Kidney epithelial cell (primary cell): ENCODE data around the gene FILIP1. TPM values are rescaled to one million over a fixed set of nuclear protein-coding genes. Genes with fewer than 3 reads are reported as not detected.

Experiments used
- DNase-seq: peaks from one replicate; pipeline ENCODE4 v3.0.0-alpha.2; 2010; ENCODE audit warnings: low read depth
- H3K27me3 ChIP-seq: 2 replicates; pipeline ENCODE4 v1.6.0; 2011; ENCODE audit warnings: low read length; ENCODE audit not compliant: control insufficient read depth, insufficient read depth
- H3K36me3 ChIP-seq: 2 replicates; pipeline ENCODE4 v1.5.1; 2011; ENCODE audit warnings: low read length; ENCODE audit not compliant: control insufficient read depth, insufficient read depth
- H3K4me3 ChIP-seq: 2 replicates; pipeline ENCODE4 v1.5.1; 2011; ENCODE audit warnings: low read depth, mild to moderate bottlenecking, control low read depth, low read length
- total RNA-seq: library from RNA; depleted of rRNA; stranded (reverse); fragments of >200 nt; gene quantifications from 2 replicates; pipeline ENCODE4 v1.2.3, GENCODE V29; 2015
- TF ChIP-seq, protein P1 (sequence below): IDR thresholded peaks from 2 replicates; pipeline ENCODE4 v1.5.1; 2011; ENCODE audit warnings: mild to moderate bottlenecking, moderate library complexity, low read length, control low read depth, inconsistent platforms; ENCODE audit not compliant: insufficient read depth, poor library complexity, severe bottlenecking

The FILIP1 gene
- total RNA-seq, 1 donor from 2014 or later, result 0.04 TPM

DNA sequence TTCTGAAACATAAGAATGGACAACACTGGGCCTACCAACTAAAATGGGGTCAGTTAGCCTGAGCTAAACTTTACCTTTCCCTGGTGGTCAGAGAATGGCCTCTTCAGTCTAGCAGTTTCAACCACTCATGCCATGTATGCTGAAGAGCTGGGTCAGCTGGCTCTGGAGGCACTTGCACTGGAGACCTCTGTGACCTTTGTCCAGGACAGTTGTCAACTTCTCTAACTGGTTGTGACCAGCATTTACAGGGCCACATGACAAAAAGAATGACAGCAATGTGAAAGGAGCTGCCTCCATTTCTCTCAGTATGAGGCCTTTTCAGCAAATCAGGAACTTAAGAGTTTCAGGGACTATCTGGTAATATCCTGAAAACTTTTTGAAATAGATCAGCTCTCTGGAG, 149.1 kb downstream of the FILIP1 start:
- Histone ChIP-seq H3K4me3 (no peak overlapping the region), H3K36me3 (no peaks in the 10 kb centered on the region), H3K27me3 (no peaks in the 10 kb centered on the region)
- TF ChIP-seq, protein P1, sequence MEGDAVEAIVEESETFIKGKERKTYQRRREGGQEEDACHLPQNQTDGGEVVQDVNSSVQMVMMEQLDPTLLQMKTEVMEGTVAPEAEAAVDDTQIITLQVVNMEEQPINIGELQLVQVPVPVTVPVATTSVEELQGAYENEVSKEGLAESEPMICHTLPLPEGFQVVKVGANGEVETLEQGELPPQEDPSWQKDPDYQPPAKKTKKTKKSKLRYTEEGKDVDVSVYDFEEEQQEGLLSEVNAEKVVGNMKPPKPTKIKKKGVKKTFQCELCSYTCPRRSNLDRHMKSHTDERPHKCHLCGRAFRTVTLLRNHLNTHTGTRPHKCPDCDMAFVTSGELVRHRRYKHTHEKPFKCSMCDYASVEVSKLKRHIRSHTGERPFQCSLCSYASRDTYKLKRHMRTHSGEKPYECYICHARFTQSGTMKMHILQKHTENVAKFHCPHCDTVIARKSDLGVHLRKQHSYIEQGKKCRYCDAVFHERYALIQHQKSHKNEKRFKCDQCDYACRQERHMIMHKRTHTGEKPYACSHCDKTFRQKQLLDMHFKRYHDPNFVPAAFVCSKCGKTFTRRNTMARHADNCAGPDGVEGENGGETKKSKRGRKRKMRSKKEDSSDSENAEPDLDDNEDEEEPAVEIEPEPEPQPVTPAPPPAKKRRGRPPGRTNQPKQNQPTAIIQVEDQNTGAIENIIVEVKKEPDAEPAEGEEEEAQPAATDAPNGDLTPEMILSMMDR, result no peak
- no peak for DNase-seq

GRCh38 chr6:75344021-75344420, 149.6 kb downstream of the FILIP1 start:
- Histone ChIP-seq H3K4me3 (no peak overlapping the region), H3K27me3 (no peaks in the 10 kb centered on the region), H3K36me3 (no peaks in the 10 kb centered on the region)
- TF ChIP-seq, protein P1, result no peak
- DNase-seq, result no peak

DNA sequence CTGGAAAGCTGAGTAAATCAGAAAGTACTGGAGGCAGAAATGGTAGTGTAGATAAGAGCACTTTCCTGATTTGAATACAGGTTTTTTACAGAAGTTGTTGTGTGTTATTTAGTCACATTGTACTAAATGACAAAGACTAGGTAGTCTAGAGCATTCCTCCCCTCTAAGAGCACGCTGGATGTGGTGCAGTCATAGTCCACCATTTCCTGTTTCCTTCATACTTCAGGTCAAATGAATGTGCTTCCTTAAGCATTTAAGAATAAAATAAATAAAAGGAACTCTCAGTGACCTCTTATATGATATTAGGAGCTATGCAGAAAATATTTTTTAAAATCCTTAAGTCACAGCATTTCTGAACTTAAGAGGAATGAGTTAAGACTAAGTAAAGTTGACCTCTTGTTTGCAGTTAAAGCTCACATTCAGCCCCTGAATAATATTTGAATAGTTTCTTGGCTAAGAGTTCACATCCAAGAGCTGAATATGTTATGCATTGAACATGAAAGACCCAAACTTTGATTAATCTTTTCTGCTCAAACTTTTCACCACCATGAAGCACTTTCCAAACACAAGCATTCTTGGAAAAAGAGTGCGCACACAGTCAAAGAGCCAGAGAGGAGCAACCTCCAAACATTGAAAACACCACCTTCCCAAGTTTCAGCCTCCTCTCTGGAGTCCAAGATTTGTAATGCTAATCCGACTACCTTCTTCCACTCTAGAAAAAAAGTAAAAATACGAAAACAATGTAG, 155.6 kb downstream of the FILIP1 start:
- DNase-seq, result no peak
- Histone ChIP-seq H3K36me3 (no peaks in the 10 kb centered on the region), H3K27me3 (no peaks in the 10 kb centered on the region), H3K4me3 (no peak overlapping the region)
- TF ChIP-seq, protein P1, result no peak

DNA sequence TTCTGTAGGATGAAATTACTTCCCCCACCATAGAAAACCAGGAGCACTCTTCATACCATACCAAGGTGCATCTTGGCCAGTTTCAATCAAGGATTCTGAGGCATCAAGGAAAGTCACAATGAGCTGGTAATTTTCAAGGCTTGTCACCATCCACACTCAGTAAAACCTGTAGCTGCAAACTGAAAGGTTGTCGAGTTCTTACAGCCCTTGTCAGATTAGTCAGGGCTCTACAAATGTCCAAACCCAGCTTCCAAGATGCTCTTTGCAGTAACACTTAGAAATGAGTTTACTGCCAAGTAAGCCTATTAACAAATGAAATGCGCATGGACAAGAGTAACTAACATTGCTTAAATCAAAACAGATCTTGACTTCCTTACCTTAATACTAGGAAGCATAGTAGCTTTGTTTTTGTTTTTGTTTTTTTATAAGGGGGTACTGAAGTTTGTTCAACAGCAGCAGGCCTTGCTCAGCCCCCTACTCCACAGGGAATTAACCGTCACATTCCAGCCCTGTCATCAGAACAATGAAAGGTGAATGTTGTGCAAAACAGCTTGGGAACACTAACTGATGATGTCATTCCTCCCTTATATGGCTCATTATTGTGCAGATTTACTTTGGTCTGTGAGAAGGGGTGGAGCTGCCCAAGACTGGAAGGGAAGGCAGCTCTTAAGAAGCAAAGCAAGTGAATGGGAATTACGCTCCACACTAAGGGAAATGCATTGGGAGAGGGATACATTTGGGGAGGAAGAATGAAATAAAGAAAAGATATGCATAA, 159.1 kb downstream of the FILIP1 start:
- TF ChIP-seq, protein P1, result no peak
- DNase-seq, result peak; percentile 61
- H3K27me3 ChIP-seq, result no peaks in the 10 kb centered on the region

DNA sequence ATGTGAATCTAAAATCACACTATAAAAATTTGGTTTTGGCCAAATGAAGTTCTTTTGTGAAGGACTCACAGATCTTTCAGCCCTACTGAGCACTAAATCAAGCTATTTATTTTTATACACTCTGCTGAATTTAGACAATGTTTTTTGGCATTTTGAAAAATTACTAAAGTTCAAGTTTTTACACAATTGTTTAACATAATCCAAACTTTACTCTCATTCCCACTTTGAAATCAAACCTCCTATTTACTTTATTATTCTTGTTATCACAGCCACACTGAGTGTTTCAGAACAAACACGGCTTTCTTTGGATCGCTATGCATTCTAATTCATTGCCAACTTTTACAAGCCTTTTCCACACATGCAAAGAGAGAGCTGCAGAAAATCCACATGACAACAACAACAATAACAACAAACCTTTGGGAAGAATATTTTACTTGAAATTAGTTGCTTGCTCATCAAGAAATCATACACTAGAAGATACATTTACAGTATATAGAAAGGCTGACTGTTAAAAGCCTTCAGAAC, 159.9 kb downstream of the FILIP1 start:
- no peaks in the 10 kb centered on the region for H3K27me3 ChIP-seq
- H3K36me3 ChIP-seq, result no peaks in the 10 kb centered on the region
- no peak for DNase-seq
- TF ChIP-seq, protein P1, result no peak
- H3K4me3 ChIP-seq, result no peak overlapping the region

More for the DNA sequence above, 159.1 kb downstream of the FILIP1 start:
- no peaks in the 10 kb centered on the region for H3K36me3 ChIP-seq
- H3K4me3 ChIP-seq, result no peak overlapping the region
